Mesenchymal stem cell (in vitro differentiated cells and primary cell): ENCODE data around the gene KRTAP12-3.
"Not testable (repeated sequence)": the region's sequence is repeated elsewhere in the genome, so short reads cannot be mapped to it uniquely, and the experiment has no call there.

ENCODE experiments used
- DNase-seq: peaks from one replicate; pipeline ENCODE4 v3.0.0-alpha.2; 2013
- H2AFZ ChIP-seq: one replicate; pipeline ENCODE4 v1.6.1; 2013; ENCODE audit warnings: low read depth, mild to moderate bottlenecking, control low read depth, inconsistent platforms, low read length, moderate library complexity
- H2AK5ac ChIP-seq: 2 replicates; pipeline ENCODE4 v1.6.1; 2013; ENCODE audit warnings: low read length, moderate library complexity, mild to moderate bottlenecking, inconsistent platforms; ENCODE audit not compliant: severe bottlenecking
- H2BK120ac ChIP-seq: one replicate; pipeline ENCODE4 v1.6.1; 2013; ENCODE audit warnings: low read depth, mild to moderate bottlenecking, inconsistent platforms, low read length, moderate library complexity
- H2BK12ac ChIP-seq, 2 experiments: one replicate each; pipeline ENCODE4 v1.6.1; 2013; ENCODE audit warnings: inconsistent platforms in 2 of 2, low read length in 2 of 2, mild to moderate bottlenecking in 2 of 2, moderate library complexity in 2 of 2, control low read depth in 1 of 2
- H2BK15ac ChIP-seq: one replicate; pipeline ENCODE4 v1.6.1; 2013; ENCODE audit warnings: mild to moderate bottlenecking, low read depth, inconsistent platforms; ENCODE audit not compliant: poor library complexity, severe bottlenecking
- H2BK5ac ChIP-seq: 2 replicates; pipeline ENCODE4 v1.6.1; 2013; ENCODE audit warnings: low read depth, mild to moderate bottlenecking, low read length, control low read depth, inconsistent platforms; ENCODE audit not compliant: poor library complexity, severe bottlenecking
- H3K14ac ChIP-seq, 2 experiments: one replicate each; pipeline ENCODE4 v1.6.1; 2013; ENCODE audit warnings: inconsistent platforms in 2 of 2, low read length in 2 of 2, control low read depth in 1 of 2, mild to moderate bottlenecking in 1 of 2, moderate library complexity in 1 of 2
- H3K18ac ChIP-seq, 2 experiments: one replicate each; pipeline ENCODE4 v1.6.1; 2013; ENCODE audit warnings: inconsistent platforms in 2 of 2, low read length in 2 of 2, control low read depth in 1 of 2, low read depth in 1 of 2, mild to moderate bottlenecking in 1 of 2
- H3K23ac ChIP-seq, 2 experiments: one replicate each; pipeline ENCODE4 v1.6.1; 2013; ENCODE audit warnings: inconsistent platforms in 2 of 2, low read length in 2 of 2, mild to moderate bottlenecking in 2 of 2, moderate library complexity in 2 of 2, control low read depth in 1 of 2
- H3K27ac ChIP-seq: 2 replicates; pipeline ENCODE4 v1.5.1; 2013; ENCODE audit warnings: mild to moderate bottlenecking, moderate library complexity, low read length, control low read depth, inconsistent platforms; ENCODE audit not compliant: poor library complexity, severe bottlenecking
- H3K27me3 ChIP-seq, 2 experiments: 2 replicates each; pipeline versions ENCODE4 v1.6.1 to v1.7.0; 2013; ENCODE audit warnings: low read length in 2 of 2, mild to moderate bottlenecking in 2 of 2, moderate library complexity in 2 of 2, control low read depth in 1 of 2, inconsistent platforms in 1 of 2; ENCODE audit not compliant: control insufficient read depth in 1 of 2, insufficient read depth in 1 of 2
- H3K36me3 ChIP-seq, 2 experiments: 2 replicates each; pipeline versions ENCODE4 v1.6.1 to v1.7.0; 2013; ENCODE audit warnings: low read length in 2 of 2, control low read depth in 1 of 2, inconsistent platforms in 1 of 2, low read depth in 1 of 2, mild to moderate bottlenecking in 1 of 2; ENCODE audit not compliant: insufficient read depth in 2 of 2, control insufficient read depth in 1 of 2
- H3K4ac ChIP-seq, 2 experiments: one replicate each; pipeline ENCODE4 v1.6.1; 2013; ENCODE audit warnings: inconsistent platforms in 2 of 2, low read length in 2 of 2, mild to moderate bottlenecking in 2 of 2, moderate library complexity in 2 of 2, control low read depth in 1 of 2, low read depth in 1 of 2
- H3K4me1 ChIP-seq: 2 replicates; pipeline ENCODE4 v1.6.1; 2013; ENCODE audit warnings: low read depth, low read length, control low read depth; ENCODE audit not compliant: control insufficient read depth, insufficient read depth
- H3K4me2 ChIP-seq: 2 replicates; pipeline ENCODE4 v1.6.1; 2013; ENCODE audit warnings: low read length, mild to moderate bottlenecking, inconsistent platforms; ENCODE audit not compliant: poor library complexity, severe bottlenecking
- H3K4me3 ChIP-seq, 2 experiments: 2 replicates each; pipeline versions ENCODE4 v1.5.1 to v1.7.0; 2013; ENCODE audit warnings: low read length in 2 of 2, mild to moderate bottlenecking in 2 of 2, control low read depth in 1 of 2, low read depth in 1 of 2; ENCODE audit not compliant: insufficient read depth in 1 of 2
- H3K79me1 ChIP-seq: replicated peaks from 2 replicates; pipeline ENCODE4 v1.6.1; 2013; ENCODE audit warnings: mild to moderate bottlenecking, control low read depth, low read length, inconsistent platforms; ENCODE audit not compliant: poor library complexity, severe bottlenecking
- H3K9ac ChIP-seq: 2 replicates; pipeline ENCODE4 v1.7.0; 2013; ENCODE audit warnings: mild to moderate bottlenecking, low read length, moderate library complexity
- H3K9me3 ChIP-seq: 2 replicates; pipeline ENCODE4 v1.7.0; 2013; ENCODE audit warnings: mild to moderate bottlenecking, low read length; ENCODE audit not compliant: control insufficient read depth
- H4K8ac ChIP-seq: one replicate; pipeline ENCODE4 v1.6.1; 2013; ENCODE audit warnings: inconsistent platforms, mild to moderate bottlenecking, low read length, moderate library complexity
- H4K91ac ChIP-seq: one replicate; pipeline ENCODE4 v1.6.1; 2013; ENCODE audit warnings: mild to moderate bottlenecking, low read length, inconsistent platforms
- WGBS: methylation state at CpG from one replicate; pipeline ENCODE4 v1.1.7; 2013; ENCODE audit warnings: mixed read lengths; 5-methylcytosine and 5-hydroxymethylcytosine counted together

Gene KRTAP12-3

DNA sequence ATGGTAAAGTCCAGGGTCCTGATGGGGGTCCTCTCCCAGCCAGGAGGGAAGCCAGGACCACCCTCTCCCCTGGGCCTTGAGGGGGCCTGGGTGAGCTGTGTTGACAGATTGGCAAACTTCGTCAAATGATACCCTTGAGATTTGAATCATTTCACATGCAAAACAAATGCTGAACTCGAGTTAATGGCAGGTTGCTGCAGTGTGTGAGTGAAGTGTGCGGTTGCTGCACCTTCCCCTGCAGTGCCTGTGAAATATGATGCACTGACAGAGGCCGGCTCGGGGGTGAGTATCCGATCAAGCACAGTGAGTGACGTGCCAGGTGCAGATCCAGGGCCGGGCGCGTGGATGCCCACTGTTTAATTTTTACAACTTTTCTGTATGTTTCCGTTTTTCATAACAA is 29.9 kb downstream of the KRTAP12-3 start:
- 70% methylated on average over 7 of the region's 11 CpGs for WGBS
- Histone ChIP-seq H3K9ac (no peak overlapping the region), H3K36me3 (no peaks in the 10 kb centered on the region), H3K4ac (no peak overlapping the region), H3K4me3 (no peak overlapping the region), H2AK5ac (no peak overlapping the region), H3K4me2 (no peak overlapping the region), H3K79me1 (no peaks in the 10 kb centered on the region), H3K27ac (no peak overlapping the region), H2BK5ac (no peak overlapping the region), H2AFZ (no peak overlapping the region), H3K18ac (no peak overlapping the region), H3K23ac (no peak overlapping the region), H2BK15ac (no peak overlapping the region), H3K27me3 (peaks cover 30 to 36% of the 10 kb centered on the region in 2 experiments), H2BK120ac (no peak overlapping the region), H2BK12ac (no peak overlapping the region), H3K9me3 (peaks cover 8% of the 10 kb centered on the region), H3K4me1 (no peaks in the 10 kb centered on the region), H4K8ac (no peak overlapping the region), H4K91ac (no peak overlapping the region), H3K14ac (no peak overlapping the region)
- no peak for DNase-seq

GRCh38 chr21:44689740-44690139 is 32.0 kb downstream of the KRTAP12-3 start:
- H2AFZ ChIP-seq, H3K79me1 ChIP-seq, H4K8ac ChIP-seq, H3K4me1 ChIP-seq, H3K27ac ChIP-seq, H3K9ac ChIP-seq, H2BK5ac ChIP-seq, H3K18ac ChIP-seq, H2BK12ac ChIP-seq, H3K36me3 ChIP-seq, H3K4me2 ChIP-seq, H2BK15ac ChIP-seq, H3K14ac ChIP-seq, H2BK120ac ChIP-seq, H4K91ac ChIP-seq, DNase-seq, H3K4me3 ChIP-seq, H3K4ac ChIP-seq, H3K23ac ChIP-seq, H2AK5ac ChIP-seq: not testable (repeated sequence)
- WGBS = 90% methylated on average over 3 of the region's 3 CpGs
- Histone ChIP-seq H3K9me3 (peaks cover 22% of the 10 kb centered on the region), H3K27me3 (peaks cover 23 to 28% of the 10 kb centered on the region in 2 experiments)

- no peak overlapping the region for H3K4me3 ChIP-seq
- H2BK120ac ChIP-seq = no peak overlapping the region
- no peak overlapping the region for H4K8ac ChIP-seq
- no peak overlapping the region for H2AFZ ChIP-seq
- 63% methylated on average over 2 of the region's 2 CpGs for WGBS
- no peaks in the 10 kb centered on the region for H3K36me3 ChIP-seq
- H2AK5ac ChIP-seq = no peak overlapping the region
- H2BK5ac ChIP-seq = no peak overlapping the region
- no peak overlapping the region for H3K18ac ChIP-seq
- no peaks in the 10 kb centered on the region for H3K79me1 ChIP-seq
- H3K4me2 ChIP-seq = no peak overlapping the region
- H3K27me3 ChIP-seq = peaks cover 24 to 40% of the 10 kb centered on the region in 2 experiments
- no peak overlapping the region for H4K91ac ChIP-seq
- no peak overlapping the region for H2BK15ac ChIP-seq
- no peak overlapping the region for H3K27ac ChIP-seq
- no peak overlapping the region for H3K23ac ChIP-seq
- no peak overlapping the region for H3K4ac ChIP-seq
- no peak overlapping the region for H2BK12ac ChIP-seq
- no peaks in the 10 kb centered on the region for H3K4me1 ChIP-seq
- no peak for DNase-seq
- H3K9me3 ChIP-seq = peaks cover 22% of the 10 kb centered on the region
- H3K9ac ChIP-seq = no peak overlapping the region
- no peak overlapping the region for H3K14ac ChIP-seq
Observed at GRCh38 chr21:44691686-44692085, 34.0 kb downstream of the KRTAP12-3 start.

- no peak overlapping the region for H3K23ac ChIP-seq
- no peak overlapping the region for H3K9ac ChIP-seq
- DNase-seq = no peak
- H3K14ac ChIP-seq = no peak overlapping the region
- no peak overlapping the region for H2BK120ac ChIP-seq
- H3K27ac ChIP-seq = no peak overlapping the region
- H2BK12ac ChIP-seq = no peak overlapping the region
- no peak overlapping the region for H4K8ac ChIP-seq
- H3K27me3 ChIP-seq = peaks cover 23 to 37% of the 10 kb centered on the region in 2 experiments
- H3K4me1 ChIP-seq = peaks cover 6% of the 10 kb centered on the region
- no peak overlapping the region for H3K4me2 ChIP-seq
- H4K91ac ChIP-seq = no peak overlapping the region
- no peak overlapping the region for H3K4ac ChIP-seq
- WGBS = no CpG with 5 or more reads among the region's 2 CpGs
- no peak overlapping the region for H3K4me3 ChIP-seq
- no peaks in the 10 kb centered on the region for H3K36me3 ChIP-seq
- no peaks in the 10 kb centered on the region for H3K79me1 ChIP-seq
- no peak overlapping the region for H2BK15ac ChIP-seq
- no peak overlapping the region for H2AFZ ChIP-seq
- peaks cover 22% of the 10 kb centered on the region for H3K9me3 ChIP-seq
- H3K18ac ChIP-seq = no peak overlapping the region
- H2AK5ac ChIP-seq = no peak overlapping the region
- H2BK5ac ChIP-seq = no peak overlapping the region
Observed at GRCh38 chr21:44692798-44693512, 35.2 kb downstream of the KRTAP12-3 start.
